AG04450 (cell line): Measurements from ENCODE around the gene NME8. TPM values are rescaled to one million over a fixed set of nuclear protein-coding genes. Genes with fewer than 3 reads are reported as not detected.

ENCODE experiments used
- CTCF ChIA-PET: fragments of 300-600, 350-600 bp; formaldehyde crosslinking; extraction: SDS; loops from one replicate; lab custom pipeline; 2022; ENCODE audit warnings: antibody characterized with exemption, inconsistent platforms; lab: Charles Lee
- POLR2A ChIA-PET: fragments of 350-600 bp; formaldehyde crosslinking; extraction: SDS; loops from one replicate; lab custom pipeline; 2021; ENCODE audit warnings: antibody characterized with exemption, inconsistent platforms; lab: Yijun Ruan, JAX
- DNase-seq: peaks from one replicate; pipeline ENCODE4 v3.0.0-alpha.2; 2011; ENCODE audit warnings: low read depth, low spot score
- H3K27ac ChIP-seq: one replicate; pipeline ENCODE4 v1.5.1; 2012; ENCODE audit warnings: low read depth, low read length, control low read depth
- H3K27me3 ChIP-seq: one replicate; pipeline ENCODE4 v1.6.0; 2012; ENCODE audit warnings: low read length; ENCODE audit not compliant: control insufficient read depth, insufficient read depth
- H3K4me3 ChIP-seq: 2 replicates; pipeline ENCODE4 v1.5.1; 2011; ENCODE audit warnings: mild to moderate bottlenecking, low read depth, low read length, control low read depth
- H3K9me3 ChIP-seq: 2 replicates; pipeline ENCODE4 v1.5.1; 2012; ENCODE audit warnings: low read length; ENCODE audit not compliant: control insufficient read depth, insufficient read depth
- polyA plus RNA-seq: library from polyadenylated mRNA; depleted of rRNA; stranded (reverse); fragments of >200 nt; gene quantifications from 2 replicates; pipeline ENCODE4 v1.2.3, GENCODE V29; 2011
- TF ChIP-seq, protein P1 (sequence below): IDR thresholded peaks from 2 replicates; pipeline ENCODE4 v1.5.1; 2011; ENCODE audit warnings: low read depth, low read length, control low read depth, inconsistent platforms

The NME8 gene
- polyA plus RNA-seq, 1 experiment: not detected

GRCh38 chr7:37932543-37932942 is 84.1 kb downstream of the NME8 start:
- TF ChIP-seq, protein P1, sequence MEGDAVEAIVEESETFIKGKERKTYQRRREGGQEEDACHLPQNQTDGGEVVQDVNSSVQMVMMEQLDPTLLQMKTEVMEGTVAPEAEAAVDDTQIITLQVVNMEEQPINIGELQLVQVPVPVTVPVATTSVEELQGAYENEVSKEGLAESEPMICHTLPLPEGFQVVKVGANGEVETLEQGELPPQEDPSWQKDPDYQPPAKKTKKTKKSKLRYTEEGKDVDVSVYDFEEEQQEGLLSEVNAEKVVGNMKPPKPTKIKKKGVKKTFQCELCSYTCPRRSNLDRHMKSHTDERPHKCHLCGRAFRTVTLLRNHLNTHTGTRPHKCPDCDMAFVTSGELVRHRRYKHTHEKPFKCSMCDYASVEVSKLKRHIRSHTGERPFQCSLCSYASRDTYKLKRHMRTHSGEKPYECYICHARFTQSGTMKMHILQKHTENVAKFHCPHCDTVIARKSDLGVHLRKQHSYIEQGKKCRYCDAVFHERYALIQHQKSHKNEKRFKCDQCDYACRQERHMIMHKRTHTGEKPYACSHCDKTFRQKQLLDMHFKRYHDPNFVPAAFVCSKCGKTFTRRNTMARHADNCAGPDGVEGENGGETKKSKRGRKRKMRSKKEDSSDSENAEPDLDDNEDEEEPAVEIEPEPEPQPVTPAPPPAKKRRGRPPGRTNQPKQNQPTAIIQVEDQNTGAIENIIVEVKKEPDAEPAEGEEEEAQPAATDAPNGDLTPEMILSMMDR: no peak
- CTCF ChIA-PET: no interaction called here
- Histone ChIP-seq H3K27ac (no peak overlapping the region), H3K27me3 (no peaks in the 10 kb centered on the region), H3K9me3 (peaks cover 20% of the 10 kb centered on the region), H3K4me3 (no peak overlapping the region)
- POLR2A ChIA-PET: no interaction called here
- DNase-seq: no peak

GRCh38 chr7:37933018-37933566 is 84.7 kb downstream of the NME8 start:
- peaks cover 20% of the 10 kb centered on the region for H3K9me3 ChIP-seq
- H3K27ac ChIP-seq: no peak overlapping the region
- H3K4me3 ChIP-seq: no peak overlapping the region
- CTCF ChIA-PET: no interaction called here
- no peak for DNase-seq
- no peaks in the 10 kb centered on the region for H3K27me3 ChIP-seq
- POLR2A ChIA-PET: no interaction called here
- TF ChIP-seq, protein P1: no peak

GRCh38 chr7:37942934-37943610 is 94.7 kb downstream of the NME8 start:
- TF ChIP-seq, protein P1: no peak
- Histone ChIP-seq H3K27ac (no peak overlapping the region), H3K4me3 (no peak overlapping the region), H3K27me3 (no peaks in the 10 kb centered on the region), H3K9me3 (peaks cover 17% of the 10 kb centered on the region)
- DNase-seq: no peak
- ChIA-PET CTCF (no interaction called here), POLR2A (no interaction called here)

DNA sequence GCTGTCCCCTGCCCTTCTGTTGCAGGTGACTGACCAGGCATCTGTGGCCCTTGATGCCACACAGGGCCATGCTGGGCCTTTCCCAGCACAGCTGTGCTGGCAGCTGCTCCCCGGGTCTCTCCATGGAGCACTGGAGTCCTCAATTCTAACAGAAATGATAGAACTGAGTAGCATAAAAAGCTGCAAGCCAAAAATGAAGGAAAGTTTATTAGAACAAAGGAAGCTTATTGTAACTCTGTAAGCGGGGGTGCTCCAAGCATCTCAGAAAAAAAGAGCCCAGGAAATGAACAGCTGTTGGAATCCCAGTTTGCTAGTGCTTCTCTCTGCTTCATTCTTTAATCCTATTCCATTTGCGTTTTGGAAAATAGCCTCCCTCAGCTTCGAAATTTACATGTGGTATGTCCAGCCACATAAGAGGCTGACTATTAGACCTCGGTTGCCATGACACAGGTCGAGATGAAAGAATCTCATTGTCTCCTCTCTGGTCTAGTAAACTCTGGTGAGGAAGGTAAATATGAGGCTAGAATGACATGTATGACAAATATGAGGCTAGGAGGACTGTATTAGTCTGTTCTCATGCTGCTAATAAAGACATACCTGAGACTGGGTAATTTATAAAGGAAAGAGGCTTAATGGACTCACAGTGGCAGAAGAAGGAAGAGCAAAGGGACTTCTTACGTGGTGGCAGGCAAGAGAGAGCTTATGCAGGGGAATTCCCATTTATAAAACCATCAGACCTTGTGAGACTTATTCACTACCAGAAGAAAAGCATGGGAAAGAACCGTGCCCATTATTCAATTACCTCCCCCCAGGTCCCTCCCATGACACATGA is 95.7 kb downstream of the NME8 start:
- no peak overlapping the region for H3K27ac ChIP-seq
- TF ChIP-seq, protein P1: no peak
- CTCF ChIA-PET: no interaction called here
- DNase-seq: no peak
- no peak overlapping the region for H3K4me3 ChIP-seq
- H3K27me3 ChIP-seq: no peaks in the 10 kb centered on the region
- H3K9me3 ChIP-seq: peaks cover 22% of the 10 kb centered on the region
- POLR2A ChIA-PET: no interaction called here

- CTCF ChIA-PET: no interaction called here
Observed at GRCh38 chr7:37944737-37945054, 96.3 kb downstream of the NME8 start.

More at GRCh38 chr7:37944737-37945054, 96.3 kb downstream of the NME8 start:
- Histone ChIP-seq H3K27ac (no peak overlapping the region), H3K9me3 (peaks cover 22% of the 10 kb centered on the region), H3K27me3 (no peaks in the 10 kb centered on the region), H3K4me3 (no peak overlapping the region)
- POLR2A ChIA-PET: no interaction called here
- TF ChIP-seq, protein P1: no peak
- DNase-seq: no peak
